AG04450 (cell line): ENCODE results near the gene C2CD5. TPM values are rescaled to one million over a fixed set of nuclear protein-coding genes. Genes with fewer than 3 reads are reported as not detected.

Experiments used
- CTCF ChIA-PET: fragments of 300-600, 350-600 bp; formaldehyde crosslinking; extraction: SDS; loops from one replicate; lab custom pipeline; 2022; ENCODE audit warnings: antibody characterized with exemption, inconsistent platforms; lab: Charles Lee
- POLR2A ChIA-PET: fragments of 350-600 bp; formaldehyde crosslinking; extraction: SDS; loops from one replicate; lab custom pipeline; 2021; ENCODE audit warnings: antibody characterized with exemption, inconsistent platforms; lab: Yijun Ruan, JAX
- DNase-seq: peaks from one replicate; pipeline ENCODE4 v3.0.0-alpha.2; 2011; ENCODE audit warnings: low read depth, low spot score
- H3K27ac ChIP-seq: one replicate; pipeline ENCODE4 v1.5.1; 2012; ENCODE audit warnings: low read depth, low read length, control low read depth
- H3K27me3 ChIP-seq: one replicate; pipeline ENCODE4 v1.6.0; 2012; ENCODE audit warnings: low read length; ENCODE audit not compliant: control insufficient read depth, insufficient read depth
- H3K4me3 ChIP-seq: 2 replicates; pipeline ENCODE4 v1.5.1; 2011; ENCODE audit warnings: mild to moderate bottlenecking, low read depth, low read length, control low read depth
- H3K9me3 ChIP-seq: 2 replicates; pipeline ENCODE4 v1.5.1; 2012; ENCODE audit warnings: low read length; ENCODE audit not compliant: control insufficient read depth, insufficient read depth
- polyA plus RNA-seq: library from polyadenylated mRNA; depleted of rRNA; stranded (reverse); fragments of >200 nt; gene quantifications from 2 replicates; pipeline ENCODE4 v1.2.3, GENCODE V29; 2011
- TF ChIP-seq, protein P1 (sequence below): IDR thresholded peaks from 2 replicates; pipeline ENCODE4 v1.5.1; 2011; ENCODE audit warnings: low read depth, low read length, control low read depth, inconsistent platforms

Gene C2CD5
- polyA plus RNA-seq, 1 experiment: 38.3 TPM

DNA sequence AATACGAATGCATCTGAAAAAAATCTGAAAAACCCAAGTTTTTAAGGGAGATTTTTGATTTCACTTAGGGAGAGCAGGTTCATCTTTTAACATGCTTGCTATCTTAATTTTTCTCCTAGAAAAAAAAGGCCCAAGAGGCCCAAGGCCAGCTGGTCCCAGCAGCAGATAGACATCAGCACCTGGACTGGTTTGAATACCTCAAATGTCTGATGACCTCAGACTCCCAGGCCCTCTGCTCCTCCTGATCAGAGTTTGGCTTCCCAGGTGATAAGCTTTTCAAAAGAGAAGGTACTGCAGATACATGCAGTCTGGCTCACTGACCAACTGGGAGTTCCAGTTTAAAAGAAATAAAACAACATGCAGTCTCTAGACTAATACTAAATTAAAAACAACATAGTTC, 82.6 kb downstream of the C2CD5 start:
- CTCF ChIA-PET: interaction anchor here (0.6 to 5.9 kb wide), 7 partner anchors 13 to 381 kb away, joined by 3 to 84 read pairs (median 5); no protein-coding TSS in a partner anchor
- POLR2A ChIA-PET: no interaction called here
- Histone ChIP-seq H3K27me3 (no peaks in the 10 kb centered on the region), H3K9me3 (no peaks in the 10 kb centered on the region), H3K4me3 (no peak overlapping the region), H3K27ac (no peak overlapping the region)
- no peak for DNase-seq
- TF ChIP-seq, protein P1, sequence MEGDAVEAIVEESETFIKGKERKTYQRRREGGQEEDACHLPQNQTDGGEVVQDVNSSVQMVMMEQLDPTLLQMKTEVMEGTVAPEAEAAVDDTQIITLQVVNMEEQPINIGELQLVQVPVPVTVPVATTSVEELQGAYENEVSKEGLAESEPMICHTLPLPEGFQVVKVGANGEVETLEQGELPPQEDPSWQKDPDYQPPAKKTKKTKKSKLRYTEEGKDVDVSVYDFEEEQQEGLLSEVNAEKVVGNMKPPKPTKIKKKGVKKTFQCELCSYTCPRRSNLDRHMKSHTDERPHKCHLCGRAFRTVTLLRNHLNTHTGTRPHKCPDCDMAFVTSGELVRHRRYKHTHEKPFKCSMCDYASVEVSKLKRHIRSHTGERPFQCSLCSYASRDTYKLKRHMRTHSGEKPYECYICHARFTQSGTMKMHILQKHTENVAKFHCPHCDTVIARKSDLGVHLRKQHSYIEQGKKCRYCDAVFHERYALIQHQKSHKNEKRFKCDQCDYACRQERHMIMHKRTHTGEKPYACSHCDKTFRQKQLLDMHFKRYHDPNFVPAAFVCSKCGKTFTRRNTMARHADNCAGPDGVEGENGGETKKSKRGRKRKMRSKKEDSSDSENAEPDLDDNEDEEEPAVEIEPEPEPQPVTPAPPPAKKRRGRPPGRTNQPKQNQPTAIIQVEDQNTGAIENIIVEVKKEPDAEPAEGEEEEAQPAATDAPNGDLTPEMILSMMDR: no peak

DNA sequence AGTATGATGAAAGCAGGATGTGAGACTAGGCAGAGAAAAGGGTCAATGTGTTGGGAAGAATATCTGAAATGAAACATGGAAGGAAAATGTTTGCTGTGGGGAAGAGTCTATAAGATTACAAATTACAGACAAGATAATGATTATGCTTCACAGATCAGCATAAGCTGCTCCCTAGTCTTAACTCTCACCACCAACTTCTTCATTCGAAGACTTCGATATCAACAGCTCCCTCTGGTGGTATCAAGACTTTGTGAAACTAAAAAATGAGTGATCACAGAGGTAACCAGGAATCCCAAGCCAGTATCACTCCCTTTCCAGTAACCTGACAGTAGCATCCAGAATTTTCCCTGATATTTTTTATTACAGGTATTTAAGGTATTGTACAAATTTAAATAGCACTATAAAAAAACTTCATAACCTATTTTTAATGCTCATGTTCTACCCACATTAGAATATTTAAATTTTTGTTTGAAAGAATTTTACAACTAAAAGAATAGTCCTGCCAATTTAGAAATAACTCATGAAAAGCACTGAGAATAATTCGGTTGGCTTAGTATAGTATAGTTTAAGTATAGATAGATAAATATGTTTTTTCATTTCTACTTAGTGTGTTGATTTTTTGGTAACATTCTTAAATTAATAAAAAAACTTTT, 84.4 kb downstream of the C2CD5 start:
- ChIA-PET CTCF (interaction anchor here (0.7 to 5.9 kb wide), 31 partner anchors 9 to 761 kb away, joined by 3 to 84 read pairs (median 4); no protein-coding TSS in a partner anchor), POLR2A (interaction anchor here (0.6 kb wide), 1 partner anchor 27 kb away, joined by 5 read pairs; no protein-coding TSS in a partner anchor)
- no peak for DNase-seq
- Histone ChIP-seq H3K27ac (no peak overlapping the region), H3K27me3 (no peaks in the 10 kb centered on the region), H3K4me3 (no peak overlapping the region), H3K9me3 (no peaks in the 10 kb centered on the region)
- TF ChIP-seq, protein P1: peak; percentile 75

DNA sequence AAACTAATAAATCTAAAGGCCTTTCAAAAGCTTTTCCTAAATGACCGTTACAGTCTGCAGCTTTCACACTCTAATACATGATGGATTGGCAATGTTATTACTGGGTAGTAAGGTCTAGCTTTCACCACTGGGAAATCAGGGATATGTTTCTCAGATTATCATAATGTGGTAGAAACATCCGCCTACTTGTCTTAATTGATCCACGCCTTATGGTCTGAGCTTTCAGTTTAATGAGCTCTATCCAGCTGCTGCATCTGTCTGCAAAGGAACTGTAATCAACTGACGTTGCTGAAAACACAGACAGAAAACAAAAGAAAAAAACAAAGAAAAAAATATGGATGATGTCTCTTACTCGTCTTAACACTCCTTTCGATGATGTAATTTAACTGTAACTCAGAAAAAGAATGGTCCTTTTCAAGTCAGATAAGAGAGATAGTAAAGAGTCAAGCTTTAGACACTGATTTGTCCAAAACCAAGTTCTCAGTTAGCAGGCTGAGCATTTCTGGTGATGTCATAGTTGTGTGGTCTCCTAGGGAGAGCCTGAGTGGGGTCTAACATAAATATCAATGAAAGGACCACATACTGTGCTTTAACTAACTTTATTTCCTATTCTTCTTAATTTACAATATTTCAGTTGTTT, 85.9 kb downstream of the C2CD5 start:
- no peaks in the 10 kb centered on the region for H3K9me3 ChIP-seq
- ChIA-PET CTCF (interaction anchor here (0.7 to 5.9 kb wide), 21 partner anchors 9 to 761 kb away, joined by 3 to 84 read pairs (median 7); no protein-coding TSS in a partner anchor), POLR2A (no interaction called here)
- H3K27ac ChIP-seq: no peak overlapping the region
- no peaks in the 10 kb centered on the region for H3K27me3 ChIP-seq
- no peak overlapping the region for H3K4me3 ChIP-seq
- no peak for DNase-seq
- TF ChIP-seq, protein P1: no peak

DNA sequence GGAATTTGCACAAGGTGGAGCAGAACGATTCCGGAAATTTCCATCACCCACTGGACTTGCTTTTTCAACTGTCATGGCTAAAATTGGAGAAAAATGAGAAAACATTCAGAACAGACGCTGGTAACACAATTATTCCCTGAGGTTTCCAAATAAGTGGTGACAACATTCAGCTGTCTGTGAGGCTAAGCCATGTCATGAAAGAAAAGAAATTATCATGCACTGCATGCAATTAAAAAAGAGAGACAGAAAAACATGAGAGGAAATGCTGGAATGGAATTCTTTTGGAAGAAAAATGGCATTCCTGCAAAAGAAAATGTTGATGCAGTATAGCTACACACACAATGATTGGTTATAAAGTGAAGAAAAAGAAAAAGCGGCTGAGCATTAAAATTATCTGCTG, 87.3 kb downstream of the C2CD5 start:
- ChIA-PET POLR2A (no interaction called here), CTCF (interaction anchor here (0.7 to 5.9 kb wide), 8 partner anchors 8 to 759 kb away, joined by 3 to 84 read pairs (median 12); no protein-coding TSS in a partner anchor)
- Histone ChIP-seq H3K9me3 (no peaks in the 10 kb centered on the region), H3K27ac (no peak overlapping the region), H3K4me3 (no peak overlapping the region), H3K27me3 (no peaks in the 10 kb centered on the region)
- TF ChIP-seq, protein P1: no peak
- no peak for DNase-seq

DNA sequence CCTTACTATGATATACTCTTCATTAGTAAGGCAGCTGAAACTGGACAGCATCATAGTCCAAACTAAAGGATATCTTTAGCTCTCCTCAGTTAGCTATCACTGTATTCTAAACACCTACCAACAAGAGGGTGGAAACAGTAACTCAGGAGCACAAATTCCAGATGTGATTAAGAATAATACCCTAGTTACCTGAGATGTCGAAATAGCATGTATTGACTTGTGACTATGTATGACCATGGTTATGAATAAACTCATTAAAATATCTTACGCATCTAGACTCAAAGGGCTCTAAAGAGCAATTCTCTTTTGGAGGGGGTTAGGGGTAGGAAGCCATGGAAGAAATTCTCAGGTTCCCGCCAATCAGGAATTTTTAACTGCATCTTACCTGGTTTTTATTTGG, 90.8 kb downstream of the C2CD5 start:
- TF ChIP-seq, protein P1: no peak
- no peaks in the 10 kb centered on the region for H3K27me3 ChIP-seq
- no peak overlapping the region for H3K4me3 ChIP-seq
- no peak for DNase-seq
- CTCF ChIA-PET: interaction anchor here (1.6 to 8.6 kb wide), 3 partner anchors 6 to 370 kb away, joined by 4 to 84 read pairs (median 8); no protein-coding TSS in a partner anchor
- no peak overlapping the region for H3K27ac ChIP-seq
- POLR2A ChIA-PET: no interaction called here
- H3K9me3 ChIP-seq: no peaks in the 10 kb centered on the region
